ENCODE measurements around the gene GDF11. TPM values are rescaled to one million over a fixed set of nuclear protein-coding genes. Genes with fewer than 3 reads are reported as not detected.

Gene GDF11
- total RNA-seq, 1 donor: 4.7 TPM

GRCh38 chr12:55702861-55703260 lies 40.1 kb upstream of the GDF11 start:
- TF ChIP-seq, protein P1, sequence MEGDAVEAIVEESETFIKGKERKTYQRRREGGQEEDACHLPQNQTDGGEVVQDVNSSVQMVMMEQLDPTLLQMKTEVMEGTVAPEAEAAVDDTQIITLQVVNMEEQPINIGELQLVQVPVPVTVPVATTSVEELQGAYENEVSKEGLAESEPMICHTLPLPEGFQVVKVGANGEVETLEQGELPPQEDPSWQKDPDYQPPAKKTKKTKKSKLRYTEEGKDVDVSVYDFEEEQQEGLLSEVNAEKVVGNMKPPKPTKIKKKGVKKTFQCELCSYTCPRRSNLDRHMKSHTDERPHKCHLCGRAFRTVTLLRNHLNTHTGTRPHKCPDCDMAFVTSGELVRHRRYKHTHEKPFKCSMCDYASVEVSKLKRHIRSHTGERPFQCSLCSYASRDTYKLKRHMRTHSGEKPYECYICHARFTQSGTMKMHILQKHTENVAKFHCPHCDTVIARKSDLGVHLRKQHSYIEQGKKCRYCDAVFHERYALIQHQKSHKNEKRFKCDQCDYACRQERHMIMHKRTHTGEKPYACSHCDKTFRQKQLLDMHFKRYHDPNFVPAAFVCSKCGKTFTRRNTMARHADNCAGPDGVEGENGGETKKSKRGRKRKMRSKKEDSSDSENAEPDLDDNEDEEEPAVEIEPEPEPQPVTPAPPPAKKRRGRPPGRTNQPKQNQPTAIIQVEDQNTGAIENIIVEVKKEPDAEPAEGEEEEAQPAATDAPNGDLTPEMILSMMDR (IDR thresholded peaks at IDR 0.05; ENCODE audit: insufficient read depth, low read length): no peak
- no peak overlapping the region for H3K4me3 ChIP-seq (ENCODE audit: low read depth, low read length)
- DNase-seq (ENCODE audit: low read depth): no peak

GRCh38 chr12:55703288-55703687 lies 39.6 kb upstream of the GDF11 start:
- TF ChIP-seq, protein P1 (IDR thresholded peaks at IDR 0.05; ENCODE audit: insufficient read depth, low read length): no peak
- H3K4me3 ChIP-seq (ENCODE audit: low read depth, low read length): no peak overlapping the region
- no peak for DNase-seq (ENCODE audit: low read depth)

- no peak overlapping the region for H3K4me3 ChIP-seq (ENCODE audit: low read depth, low read length)
- peak; percentile 78 for DNase-seq (ENCODE audit: low read depth)
- TF ChIP-seq, protein P1 (IDR thresholded peaks at IDR 0.05; ENCODE audit: insufficient read depth, low read length): no peak
Measured at GRCh38 chr12:55703901-55704761, 38.8 kb upstream of the GDF11 start.

- peak; percentile 63 for DNase-seq (ENCODE audit: low read depth)
- no peak overlapping the region for H3K4me3 ChIP-seq (ENCODE audit: low read depth, low read length)
Measured at GRCh38 chr12:55704824-55705718, 37.9 kb upstream of the GDF11 start.

DNA sequence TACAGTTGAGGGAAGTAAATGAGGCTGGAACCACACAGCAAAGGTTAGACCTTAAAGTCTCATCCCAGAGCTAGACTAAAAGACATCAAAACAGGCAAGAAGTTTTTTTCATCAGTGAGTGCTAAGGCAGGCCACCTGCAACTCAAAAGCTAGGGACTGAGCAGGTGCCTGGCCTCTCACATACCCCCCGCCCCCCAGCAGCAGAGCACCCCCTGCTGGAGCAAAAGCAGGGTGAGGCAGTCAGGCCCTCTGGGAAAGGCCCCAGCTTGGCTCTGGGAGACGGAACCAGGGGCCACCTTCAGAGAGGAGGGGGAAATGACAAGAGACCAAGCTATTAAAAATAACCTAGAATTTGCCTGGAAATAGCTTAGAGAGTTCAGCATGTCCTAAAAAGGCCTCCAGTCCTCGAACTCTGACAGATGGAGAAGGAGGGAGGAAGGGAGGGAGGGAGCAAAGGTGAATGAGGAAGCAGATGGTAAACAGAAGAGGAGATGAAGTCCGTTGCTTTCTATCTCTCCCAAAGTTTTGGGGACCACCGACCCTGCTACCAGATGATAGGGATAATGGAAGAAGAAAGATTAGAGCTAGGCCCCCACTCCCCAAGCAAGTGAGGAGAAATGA lies 37.0 kb upstream of the GDF11 start:
- TF ChIP-seq, protein P1 (IDR thresholded peaks at IDR 0.05; ENCODE audit: insufficient read depth, low read length): peak; percentile 34
- peak overlapping the region; percentile 66 for H3K4me3 ChIP-seq (ENCODE audit: low read depth, low read length)
- no peak for DNase-seq (ENCODE audit: low read depth)

More at GRCh38 chr12:55704824-55705718, 37.9 kb upstream of the GDF11 start:
- TF ChIP-seq, protein P1 (IDR thresholded peaks at IDR 0.05; ENCODE audit: insufficient read depth, low read length): no peak

GRCh38 chr12:55706568-55707218 lies 36.2 kb upstream of the GDF11 start:
- H3K4me3 ChIP-seq (ENCODE audit: low read depth, low read length): peak overlapping the region; percentile 66
- TF ChIP-seq, protein P1 (IDR thresholded peaks at IDR 0.05; ENCODE audit: insufficient read depth, low read length): no peak
- DNase-seq (ENCODE audit: low read depth): no peak

All from fibroblast of the aortic adventitia (primary cell).